K562 (cell line): ENCODE measurements around the gene TMED4. TPM values are rescaled to one million over a fixed set of nuclear protein-coding genes. Genes with fewer than 3 reads are reported as not detected.

ENCODE experiments used
- CGGBP1 ChIP-seq: fragments of 250-450 bp; sonication (Bioruptor Pico); IDR thresholded peaks from 2 replicates; pipeline ENCODE4 v1.9.0; 2021; ENCODE audit warnings: mild to moderate bottlenecking
- CREM ChIP-seq: IDR thresholded peaks from 2 replicates; pipeline ENCODE4 v1.6.1; 2014; ENCODE audit warnings: antibody characterized with exemption, low read depth
- FOXM1 ChIP-seq, 2 experiments: fragments of 450-650 bp in 1 of 2; sonication (generic) in 1 of 2; formaldehyde crosslinking in 1 of 2; IDR thresholded peaks; 2 replicates each; pipeline versions ENCODE4 v1.6.1 to v1.9.0; 2017 to 2022; ENCODE audit warnings: low read depth in 2 of 2, mild to moderate bottlenecking in 2 of 2, missing genetic modification reagents in 1 of 2, moderate library complexity in 1 of 2
- GABPB2 ChIP-seq: fragments of 250-450 bp; sonication (Bioruptor Pico); conservative IDR thresholded peaks from 2 replicates; pipeline ENCODE4 v1.5.1; 2021; ENCODE audit warnings: mild to moderate bottlenecking
- HNRNPUL1 ChIP-seq: fragments of 200-400 bp; formaldehyde crosslinking; IDR thresholded peaks from 2 replicates; pipeline ENCODE4 v1.6.1; 2017; ENCODE audit warnings: low read length
- LARP7 ChIP-seq: fragments of 450-650 bp; IDR thresholded peaks from 2 replicates; pipeline ENCODE4 v1.6.1; 2016
- NCOA1 ChIP-seq: fragments of 450-650 bp; IDR thresholded peaks from 2 replicates; pipeline ENCODE4 v1.6.1; 2016; ENCODE audit warnings: low read depth
- NCOR1 ChIP-seq: fragments of 450-650 bp; IDR thresholded peaks from 2 replicates; pipeline ENCODE4 v1.6.1; 2016; ENCODE audit warnings: mild to moderate bottlenecking, moderate library complexity
- PBX2 ChIP-seq, 2 experiments: IDR thresholded peaks in 1 of 2; conservative IDR thresholded peaks in 1 of 2; 2 replicates each; pipeline ENCODE4 v1.6.1; 2016; ENCODE audit warnings: low read depth in 2 of 2, mild to moderate bottlenecking in 1 of 2, missing compliant biosample characterization in 1 of 2, missing genetic modification characterization in 1 of 2, moderate library complexity in 1 of 2
- ZC3H4 ChIP-seq: sonication (generic); formaldehyde crosslinking; IDR thresholded peaks from 2 replicates; pipeline ENCODE4 v1.9.0; 2021; ENCODE audit warnings: missing genetic modification reagents, borderline replicate concordance
- ZNF445 ChIP-seq: fragments of 250-450 bp; sonication (Bioruptor Pico); IDR thresholded peaks from 2 replicates; pipeline ENCODE4 v1.4.0; 2020; ENCODE audit warnings: low read depth, mild to moderate bottlenecking, moderate library complexity
- ZNF586 ChIP-seq: fragments of 450-650 bp; formaldehyde crosslinking; conservative IDR thresholded peaks from 2 replicates; pipeline ENCODE4 v1.4.0; 2020; ENCODE audit warnings: mild to moderate bottlenecking, moderate library complexity
- ZNF609 ChIP-seq: sonication (generic); formaldehyde crosslinking; IDR thresholded peaks from 2 replicates; pipeline ENCODE4 v1.8.1; 2023; ENCODE audit warnings: missing genetic modification reagents, mild to moderate bottlenecking, borderline replicate concordance
- ZNF699 ChIP-seq: fragments of 250-450 bp; sonication (Bioruptor Pico); IDR thresholded peaks from 2 replicates; pipeline ENCODE4 v1.8.0; 2021; ENCODE audit warnings: mild to moderate bottlenecking, moderate library complexity; ENCODE audit not compliant: insufficient replicate concordance
- polyA plus RNA-seq, 8 experiments: library from polyadenylated mRNA; depleted of rRNA in 4 of 8; stranded (reverse) in 5 of 8; unstranded in 3 of 8; fragments of >200 nt; fragmentation: Nextera tagmentation in 2 of 8; fragmentation: Illumina TruSeq in 1 of 8; extraction: Ambion mirVana in 2 of 8; extraction: Trizol in 1 of 8; gene quantifications; 2 replicates each; pipeline versions ENCODE4 v1.2.1 to v1.2.3, GENCODE V29; 2011 to 2014; ENCODE audit warnings: inconsistent platforms in 1 of 8, missing spikeins in 1 of 8
- total RNA-seq, 7 experiments: library from RNA; depleted of rRNA in 6 of 7; stranded (reverse); fragments of >200 nt in 6 of 7; fragmentation: Illumina TruSeq in 2 of 7; extraction: Trizol in 2 of 7; gene quantifications; 2 replicates each; pipeline versions ENCODE4 v1.2.1 to v1.2.3, GENCODE V29; 2011 to 2021; ENCODE audit warnings: low replicate concordance in 1 of 7
- TF ChIP-seq, protein P1 (sequence below): fragments of 250-450 bp; sonication (Bioruptor Pico); IDR thresholded peaks from 2 replicates; pipeline ENCODE4 v1.5.0; 2020; ENCODE audit warnings: mild to moderate bottlenecking
- TF ChIP-seq, protein P2 (sequence below): sonication (generic); formaldehyde crosslinking; IDR thresholded peaks from 2 replicates; pipeline ENCODE4 v1.8.1; 2023; ENCODE audit warnings: mild to moderate bottlenecking, missing genetic modification reagents

Gene TMED4
- total and polyA plus RNA-seq, 9 of the 15 experiments (the other 6 are each of a cell fraction or from before 2014, with no cell fraction given), result 20.3 to 64.0 (median 42.1) TPM

DNA sequence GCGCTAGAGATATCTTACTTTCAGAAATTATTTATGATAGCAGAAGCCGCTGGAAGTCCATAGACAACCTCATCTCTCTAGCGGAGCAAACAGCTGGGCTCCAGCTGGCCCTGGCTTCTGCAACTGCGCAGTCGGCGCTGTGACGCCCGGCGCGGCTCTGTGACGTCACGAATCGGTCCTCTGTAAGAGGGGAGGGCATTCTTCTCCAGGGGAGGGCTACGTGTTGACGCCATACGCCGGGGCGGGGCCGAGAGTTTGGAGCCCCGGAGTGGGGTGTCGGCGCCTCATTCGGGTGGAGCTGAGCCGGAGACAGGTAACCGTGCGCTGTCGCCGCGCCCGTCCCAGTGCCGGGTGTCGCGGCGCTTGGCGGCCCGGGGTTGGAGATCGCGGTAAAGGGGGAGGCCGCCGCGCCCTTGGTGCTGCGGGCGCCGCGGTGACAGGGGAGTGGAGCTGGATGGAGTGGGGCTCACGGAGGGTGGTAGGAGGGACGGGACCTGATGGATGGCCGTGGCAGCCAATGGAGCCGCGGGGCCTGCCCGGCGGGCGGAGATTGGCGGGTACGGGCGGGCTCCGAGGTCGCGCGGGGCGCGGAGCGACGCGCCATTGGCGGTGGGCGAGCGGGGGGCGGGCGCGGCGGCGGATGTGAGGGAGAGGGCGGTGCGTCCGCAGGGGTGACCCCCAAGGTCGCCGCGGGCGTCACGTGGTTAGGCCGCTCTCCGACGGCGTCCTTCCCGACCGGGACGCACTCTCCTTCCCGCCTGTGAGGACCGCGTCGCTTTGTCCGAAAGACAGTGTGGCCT lies 24.5 kb upstream of the TMED4 start, which contains the start of gene OGDH (continued):
- TF ChIP-seq, protein P1, sequence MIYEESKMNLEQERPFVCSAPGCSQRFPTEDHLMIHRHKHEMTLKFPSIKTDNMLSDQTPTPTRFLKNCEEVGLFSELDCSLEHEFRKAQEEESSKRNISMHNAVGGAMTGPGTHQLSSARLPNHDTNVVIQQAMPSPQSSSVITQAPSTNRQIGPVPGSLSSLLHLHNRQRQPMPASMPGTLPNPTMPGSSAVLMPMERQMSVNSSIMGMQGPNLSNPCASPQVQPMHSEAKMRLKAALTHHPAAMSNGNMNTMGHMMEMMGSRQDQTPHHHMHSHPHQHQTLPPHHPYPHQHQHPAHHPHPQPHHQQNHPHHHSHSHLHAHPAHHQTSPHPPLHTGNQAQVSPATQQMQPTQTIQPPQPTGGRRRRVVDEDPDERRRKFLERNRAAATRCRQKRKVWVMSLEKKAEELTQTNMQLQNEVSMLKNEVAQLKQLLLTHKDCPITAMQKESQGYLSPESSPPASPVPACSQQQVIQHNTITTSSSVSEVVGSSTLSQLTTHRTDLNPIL (CRISPR knock-in tag), result no peak
- peak; percentile 99 for TF ChIP-seq CREM
- no peak for TF ChIP-seq GABPB2
- TF ChIP-seq, protein P2, sequence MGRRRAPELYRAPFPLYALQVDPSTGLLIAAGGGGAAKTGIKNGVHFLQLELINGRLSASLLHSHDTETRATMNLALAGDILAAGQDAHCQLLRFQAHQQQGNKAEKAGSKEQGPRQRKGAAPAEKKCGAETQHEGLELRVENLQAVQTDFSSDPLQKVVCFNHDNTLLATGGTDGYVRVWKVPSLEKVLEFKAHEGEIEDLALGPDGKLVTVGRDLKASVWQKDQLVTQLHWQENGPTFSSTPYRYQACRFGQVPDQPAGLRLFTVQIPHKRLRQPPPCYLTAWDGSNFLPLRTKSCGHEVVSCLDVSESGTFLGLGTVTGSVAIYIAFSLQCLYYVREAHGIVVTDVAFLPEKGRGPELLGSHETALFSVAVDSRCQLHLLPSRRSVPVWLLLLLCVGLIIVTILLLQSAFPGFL (CRISPR knock-in tag), result no peak
- no peak for TF ChIP-seq CGGBP1
- peak; percentile 78; the same call in 1 of the 2 replicates for TF ChIP-seq NCOA1
- TF ChIP-seq ZC3H4 (CRISPR knock-in tag), result no peak
- TF ChIP-seq ZNF609, result no peak
- no peak for TF ChIP-seq ZNF445 (CRISPR knock-in tag)
- no peak; the same call in 1 of the 2 replicates for TF ChIP-seq FOXM1 (IDR thresholded peaks at IDR 0.05; ENCODE audit: low read depth)
- 0 out of 2 replicates have a peak, but pooled peaks have one; percentile 23 for TF ChIP-seq FOXM1 (CRISPR knock-in tag; IDR thresholded peaks at IDR 0.05; ENCODE audit: low read depth)
- TF ChIP-seq ZNF586 (CRISPR knock-in tag), result 0 out of 2 replicates have a peak, but pooled peaks have one; percentile 25
- TF ChIP-seq PBX2 (CRISPR knock-in tag; IDR thresholded peaks at IDR 0.05; ENCODE audit: low read depth), result peak; percentile 92
- peak; percentile 93 for TF ChIP-seq PBX2 (tag; conservative IDR thresholded peaks at IDR 0.05; ENCODE audit: low read depth)
- no peak for TF ChIP-seq HNRNPUL1
- TF ChIP-seq NCOR1, result no peak
- TF ChIP-seq LARP7, result no peak
- no peak for TF ChIP-seq ZNF699 (CRISPR knock-in tag)
